Caco-2 (cell line): Measurements from ENCODE around the gene MRPS18C. TPM values are rescaled to one million over a fixed set of nuclear protein-coding genes. Genes with fewer than 3 reads are reported as not detected.
"Not testable (repeated sequence)": the region's sequence is repeated elsewhere in the genome, so short reads cannot be mapped to it uniquely, and the experiment has no call there.

ENCODE experiments used
- BruUV-seq: library from RNA; stranded (reverse); fragments of 400-500 nt; replicated peaks from 2 replicates; lab custom pipeline; 2021; lab: Mats Ljungman, UMichigan
- CTCF ChIA-PET: fragments of 300-600 bp; sonication (Branson Sonifier 250); formaldehyde crosslinking; loops from one replicate; lab custom pipeline; 2022; ENCODE audit warnings: antibody characterized with exemption; lab: Charles Lee
- POLR2A ChIA-PET: fragments of 300-600 bp; sonication (Branson Sonifier 250); formaldehyde crosslinking; loops from one replicate; lab custom pipeline; 2022; ENCODE audit warnings: antibody characterized with exemption; lab: Charles Lee
- DNase-seq, 2 experiments: peaks; one replicate each; pipeline versions ENCODE4 v3.0.0 to v3.0.0-alpha.2; 2020 to 2022
- H3K27me3 ChIP-seq: replicated peaks from 2 replicates; pipeline ENCODE4 v1.6.0; 2011; ENCODE audit warnings: low read length; ENCODE audit not compliant: control insufficient read depth, insufficient read depth
- H3K36me3 ChIP-seq: 2 replicates; pipeline ENCODE4 v1.5.1; 2011; ENCODE audit warnings: low read length; ENCODE audit not compliant: control insufficient read depth, insufficient read depth
- H3K4me1 ChIP-seq: fragments of 250-450 bp; sonication (Bioruptor Pico); 2 replicates; pipeline ENCODE4 v1.5.1; 2020; ENCODE audit warnings: mild to moderate bottlenecking
- H3K4me3 ChIP-seq: 2 replicates; pipeline ENCODE4 v1.5.1; 2011; ENCODE audit warnings: low read depth, mild to moderate bottlenecking, control low read depth, low read length
- H3K9me3 ChIP-seq: fragments of 250-450 bp; sonication (Bioruptor Pico); 2 replicates; pipeline ENCODE4 v1.5.1; 2020; ENCODE audit warnings: mild to moderate bottlenecking, moderate library complexity
- H3K27ac Mint-ChIP-seq: one replicate; pipeline ENCODE4 v1.8.0; 2022; ENCODE audit warnings: mixed read lengths; ENCODE audit not compliant: unreplicated experiment
- H3K27me3 Mint-ChIP-seq: one replicate; pipeline ENCODE4 v1.8.0; 2022; ENCODE audit warnings: mixed read lengths; ENCODE audit not compliant: insufficient read depth, unreplicated experiment
- H3K36me3 Mint-ChIP-seq: one replicate; pipeline ENCODE4 v1.8.0; 2022; ENCODE audit warnings: mild to moderate bottlenecking, mixed read lengths; ENCODE audit not compliant: insufficient read depth, unreplicated experiment
- H3K4me1 Mint-ChIP-seq: one replicate; pipeline ENCODE4 v1.8.0; 2022; ENCODE audit warnings: low read depth, mixed read lengths; ENCODE audit not compliant: unreplicated experiment
- H3K4me3 Mint-ChIP-seq: one replicate; pipeline ENCODE4 v1.8.0; 2022; ENCODE audit warnings: mild to moderate bottlenecking, moderate library complexity, mixed read lengths; ENCODE audit not compliant: unreplicated experiment
- H3K9me3 Mint-ChIP-seq: one replicate; pipeline ENCODE4 v1.8.0; 2022; ENCODE audit warnings: mixed read lengths; ENCODE audit not compliant: unreplicated experiment
- intact Hi-C: fragments of 100-400 bp; cut with micrococcal nuclease; formaldehyde crosslinking; loops from one replicate; pipeline ENCODE4 v1.10.0; 2022; ENCODE audit not compliant: unreplicated experiment
- total RNA-seq: library from RNA; stranded (reverse); gene quantifications from 2 replicates; pipeline ENCODE4 v1.2.3, GENCODE V29; 2022
- TF ChIP-seq, protein P1 (sequence below), 2 experiments: fragments of 200-600 bp in 1 of 2; IDR thresholded peaks; 1 replicate in 1 of 2; 2 replicates in 1 of 2; pipeline versions ENCODE4 v1.5.1 to v1.8.0; 2011 to 2022; ENCODE audit warnings: antibody characterized with exemption in 1 of 2, control low read depth in 1 of 2, inconsistent platforms in 1 of 2, low read depth in 1 of 2, low read length in 1 of 2, mild to moderate bottlenecking in 1 of 2, moderate library complexity in 1 of 2; ENCODE audit not compliant: insufficient read depth in 1 of 2, severe bottlenecking in 1 of 2, unreplicated experiment in 1 of 2

Gene MRPS18C
- total RNA-seq, 1 experiment from 2014 or later: 74.1 TPM

DNA sequence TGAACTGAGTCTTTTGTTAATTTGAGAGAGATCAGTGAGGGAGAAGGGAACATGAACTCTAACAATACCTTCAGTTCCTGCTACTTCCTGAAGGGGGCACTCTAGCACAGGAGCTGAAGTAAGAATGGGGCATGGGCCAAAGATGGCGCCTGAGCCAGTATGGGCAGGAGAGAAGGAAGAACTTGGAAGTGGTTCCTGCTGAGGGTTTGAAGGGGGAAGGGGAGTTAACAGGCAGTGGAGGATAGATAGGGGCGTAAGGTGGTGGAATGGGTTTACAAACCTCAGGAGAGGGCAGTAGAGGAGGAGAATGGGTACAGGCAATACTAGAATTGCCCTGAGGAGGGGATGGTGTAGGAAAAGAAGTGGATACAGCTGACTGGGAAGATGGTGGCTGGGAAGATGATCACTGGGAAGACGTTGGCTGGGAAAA, 53.3 kb downstream of the MRPS18C start:
- H3K27ac Mint-ChIP-seq: peak overlapping the region; percentile 18
- BruUV-seq, H3K36me3 Mint-ChIP-seq, H3K36me3 ChIP-seq, H3K4me1 Mint-ChIP-seq, H3K27me3 Mint-ChIP-seq, CTCF ChIA-PET, H3K4me3 ChIP-seq, H3K9me3 Mint-ChIP-seq, POLR2A ChIA-PET, H3K9me3 ChIP-seq, H3K4me1 ChIP-seq, H3K27me3 ChIP-seq, H3K4me3 Mint-ChIP-seq: not testable (repeated sequence)
- TF ChIP-seq, protein P1, sequence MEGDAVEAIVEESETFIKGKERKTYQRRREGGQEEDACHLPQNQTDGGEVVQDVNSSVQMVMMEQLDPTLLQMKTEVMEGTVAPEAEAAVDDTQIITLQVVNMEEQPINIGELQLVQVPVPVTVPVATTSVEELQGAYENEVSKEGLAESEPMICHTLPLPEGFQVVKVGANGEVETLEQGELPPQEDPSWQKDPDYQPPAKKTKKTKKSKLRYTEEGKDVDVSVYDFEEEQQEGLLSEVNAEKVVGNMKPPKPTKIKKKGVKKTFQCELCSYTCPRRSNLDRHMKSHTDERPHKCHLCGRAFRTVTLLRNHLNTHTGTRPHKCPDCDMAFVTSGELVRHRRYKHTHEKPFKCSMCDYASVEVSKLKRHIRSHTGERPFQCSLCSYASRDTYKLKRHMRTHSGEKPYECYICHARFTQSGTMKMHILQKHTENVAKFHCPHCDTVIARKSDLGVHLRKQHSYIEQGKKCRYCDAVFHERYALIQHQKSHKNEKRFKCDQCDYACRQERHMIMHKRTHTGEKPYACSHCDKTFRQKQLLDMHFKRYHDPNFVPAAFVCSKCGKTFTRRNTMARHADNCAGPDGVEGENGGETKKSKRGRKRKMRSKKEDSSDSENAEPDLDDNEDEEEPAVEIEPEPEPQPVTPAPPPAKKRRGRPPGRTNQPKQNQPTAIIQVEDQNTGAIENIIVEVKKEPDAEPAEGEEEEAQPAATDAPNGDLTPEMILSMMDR (IDR thresholded peaks at IDR 0.05; ENCODE audit: insufficient read depth in 1 of 2, low read depth in 1 of 2, low read length in 1 of 2, severe bottlenecking in 1 of 2, unreplicated experiment in 1 of 2): peak in 1 of 2 experiments; percentile 62
- intact Hi-C loops: loop anchor here (1.0 kb wide), 1 partner anchor 131 kb away; no protein-coding TSS in a partner anchor
- peak in 1 of 2 experiments; percentile 52 for DNase-seq

- intact Hi-C loops: no loop called here
- no peaks in the 10 kb centered on the region for H3K4me1 Mint-ChIP-seq
- no peaks in the 10 kb centered on the region for H3K36me3 Mint-ChIP-seq
- no peak overlapping the region for H3K4me3 ChIP-seq
- H3K27ac Mint-ChIP-seq: no peak overlapping the region
- H3K4me1 ChIP-seq: no peaks in the 10 kb centered on the region
- ChIA-PET POLR2A (no interaction called here), CTCF (no interaction called here)
- no peak for DNase-seq
- no peaks in the 10 kb centered on the region for H3K9me3 ChIP-seq
- no peaks in the 10 kb centered on the region for H3K27me3 ChIP-seq
- TF ChIP-seq, protein P1 (IDR thresholded peaks at IDR 0.05; ENCODE audit: insufficient read depth in 1 of 2, low read depth in 1 of 2, low read length in 1 of 2, severe bottlenecking in 1 of 2, unreplicated experiment in 1 of 2): no peak
- no peaks in the 10 kb centered on the region for H3K36me3 ChIP-seq
- no peak overlapping the region for H3K4me3 Mint-ChIP-seq
- no peaks in the 10 kb centered on the region for H3K9me3 Mint-ChIP-seq
- BruUV-seq: no TSS peak
- no peaks in the 10 kb centered on the region for H3K27me3 Mint-ChIP-seq
Observed at GRCh38 chr4:83510442-83510841, 54.6 kb downstream of the MRPS18C start.

Other genes with a start within 250 kb of the MRPS18C start
- 22.0 and 24.2 TPM in 2 replicates for gene COQ2, start 171.3 kb upstream of the MRPS18C start, total RNA-seq
- gene HPSE, start 121.2 kb upstream of the MRPS18C start, total RNA-seq: 3.1 and 3.9 TPM in 2 replicates
- gene HELQ, start 235 bp upstream of the MRPS18C start, total RNA-seq: 10.6 and 11.6 TPM in 2 replicates
- gene ABRAXAS1, start 29.0 kb downstream of the MRPS18C start, total RNA-seq: 18.2 and 19.9 TPM in 2 replicates
- gene GPAT3, start 80.0 kb downstream of the MRPS18C start, total RNA-seq: 4.6 and 5.0 TPM in 2 replicates